ENCODE results near the gene UBE2Z.

DNA sequence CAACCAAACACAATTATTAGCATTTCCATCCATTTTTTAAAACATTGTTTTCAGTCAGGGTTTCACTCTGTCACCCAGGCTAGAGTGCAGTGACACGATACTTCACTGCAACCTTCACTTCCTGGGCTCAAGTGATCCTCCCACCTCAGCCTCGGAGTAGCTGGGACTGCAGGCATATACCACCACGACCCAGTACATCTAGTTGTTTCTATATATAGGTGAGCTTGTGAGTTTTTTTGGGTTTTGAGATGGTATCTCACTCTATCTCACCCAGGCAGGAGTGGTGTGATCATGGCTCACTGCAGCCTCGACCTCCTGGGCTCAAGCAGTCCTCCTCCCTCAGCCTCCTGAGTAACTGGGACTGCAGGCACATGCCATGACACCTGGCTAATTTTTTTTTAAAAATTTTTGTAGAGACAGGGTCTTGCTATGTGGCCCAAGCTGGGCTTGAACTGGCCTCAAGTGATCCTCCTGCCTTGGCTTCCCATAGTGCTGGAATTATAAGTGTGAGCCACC is 37.1 kb upstream of the UBE2Z start:
- no peak for TF ChIP-seq GABPA (IDR thresholded peaks at IDR 0.05; ENCODE audit: low read depth, low read length)
- no peak for TF ChIP-seq GABPA (CRISPR knock-in tag; IDR thresholded peaks at IDR 0.05; ENCODE audit: low read depth)
- no peak for TF ChIP-seq HMG20B (CRISPR knock-in tag; conservative IDR thresholded peaks at IDR 0.05)
- TF ChIP-seq SNAPC5 (CRISPR knock-in tag; IDR thresholded peaks at IDR 0.05; ENCODE audit: borderline replicate concordance) = no peak
- peak; percentile 54; the same call in 1 of the 2 replicates for TF ChIP-seq ZNF235 (CRISPR knock-in tag; IDR thresholded peaks at IDR 0.05; ENCODE audit: borderline replicate concordance)
- no peak for TF ChIP-seq POLR2A (IDR thresholded peaks at IDR 0.05; ENCODE audit: insufficient read depth in 1 of 2, low read depth in 2 of 2, low read length in 2 of 2)
- no peak; the same call in 1 of the 2 replicates for TF ChIP-seq ZNF784 (CRISPR knock-in tag; IDR thresholded peaks at IDR 0.05; ENCODE audit: borderline replicate concordance)
- no peak for TF ChIP-seq ZNF430 (CRISPR knock-in tag; IDR thresholded peaks at IDR 0.05)
- no peak for TF ChIP-seq CCDC6 (CRISPR knock-in tag; IDR thresholded peaks at IDR 0.05)
- TF ChIP-seq GATAD1 (CRISPR knock-in tag; IDR thresholded peaks at IDR 0.05) = no peak
- no peak for TF ChIP-seq DNMT3B (CRISPR knock-in tag; conservative IDR thresholded peaks at IDR 0.05)
- TF ChIP-seq CREM (IDR thresholded peaks at IDR 0.05) = no peak
- no peak for TF ChIP-seq CREM (CRISPR knock-in tag; IDR thresholded peaks at IDR 0.05)
- TF ChIP-seq SIN3A (IDR thresholded peaks at IDR 0.05; ENCODE audit: borderline replicate concordance, low read depth, low read length) = no peak
- no peak for TF ChIP-seq THYN1 (CRISPR knock-in tag; IDR thresholded peaks at IDR 0.05; ENCODE audit: borderline replicate concordance, low read depth)

All from HepG2 (cell line).